ENCODE measurements around the gene POF1B. TPM values are rescaled to one million over a fixed set of nuclear protein-coding genes. Genes with fewer than 3 reads are reported as not detected.

The POF1B gene
- polyA plus RNA-seq, 1 donor from 2014 or later: not detected

DNA sequence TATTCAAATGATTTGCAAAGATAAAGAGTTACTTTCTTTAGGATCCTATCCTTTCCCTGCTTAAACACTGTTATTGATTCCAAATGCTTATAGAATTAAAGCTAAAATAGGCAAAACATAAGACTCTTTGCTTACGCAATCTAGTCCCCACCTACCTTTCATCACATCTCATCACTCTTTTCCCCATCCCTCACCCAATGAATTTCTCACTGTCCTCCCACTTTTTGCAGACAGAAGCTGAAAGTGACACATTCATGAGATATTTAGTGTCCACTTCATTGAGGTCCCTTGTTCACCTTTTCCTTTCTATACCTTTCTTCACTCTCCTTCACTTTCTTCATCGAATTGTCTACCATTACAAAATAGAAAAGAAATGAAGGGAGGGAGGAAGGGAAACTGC lies 136.3 kb downstream of the POF1B start:
- Histone ChIP-seq H3K4me3 (ENCODE audit: low read length) (peak overlapping the region; percentile 79), H3K79me2 (replicated peaks; ENCODE audit: insufficient read depth, low read length) (peaks cover 26% of the 10 kb centered on the region), H3F3A (ENCODE audit: insufficient read depth, low read length, poor library complexity, severe bottlenecking) (no peaks in the 10 kb centered on the region), H3K36me3 (ENCODE audit: insufficient read depth, low read length) (no peaks in the 10 kb centered on the region), H3K9me2 (ENCODE audit: insufficient read depth, low read length) (no peaks in the 10 kb centered on the region), H2AFZ (ENCODE audit: low read depth, low read length) (peak overlapping the region; percentile 76), H4K20me1 (ENCODE audit: insufficient read depth) (peaks cover 3% of the 10 kb centered on the region), H3K27me3 (ENCODE audit: insufficient read depth, low read depth, low read length) (no peaks in the 10 kb centered on the region), H3K27ac (ENCODE audit: low read length) (peak overlapping the region; percentile 75), H3K9ac (ENCODE audit: low read length) (peak overlapping the region; percentile 67), H3K4me2 (ENCODE audit: low read length) (peak overlapping the region; percentile 55), H3K9me3 (ENCODE audit: low read length) (no peaks in the 10 kb centered on the region)
- TF ChIP-seq EZH2 (IDR thresholded peaks at IDR 0.05; ENCODE audit: borderline replicate concordance, insufficient read depth, low read length, poor library complexity, severe bottlenecking) (no peak), POLR2AphosphoS5 (IDR thresholded peaks at IDR 0.05) (no peak), MXI1 (conservative IDR thresholded peaks at IDR 0.05; ENCODE audit: poor library complexity, severe bottlenecking) (no peak), TAF1 (IDR thresholded peaks at IDR 0.05; ENCODE audit: low read depth) (no peak), RAD21 (conservative IDR thresholded peaks at IDR 0.05) (no peak), EP300 (conservative IDR thresholded peaks at IDR 0.05; ENCODE audit: poor library complexity, severe bottlenecking) (no peak), SMC3 (conservative IDR thresholded peaks at IDR 0.05; ENCODE audit: poor library complexity) (no peak)
- TF ChIP-seq, protein P1, sequence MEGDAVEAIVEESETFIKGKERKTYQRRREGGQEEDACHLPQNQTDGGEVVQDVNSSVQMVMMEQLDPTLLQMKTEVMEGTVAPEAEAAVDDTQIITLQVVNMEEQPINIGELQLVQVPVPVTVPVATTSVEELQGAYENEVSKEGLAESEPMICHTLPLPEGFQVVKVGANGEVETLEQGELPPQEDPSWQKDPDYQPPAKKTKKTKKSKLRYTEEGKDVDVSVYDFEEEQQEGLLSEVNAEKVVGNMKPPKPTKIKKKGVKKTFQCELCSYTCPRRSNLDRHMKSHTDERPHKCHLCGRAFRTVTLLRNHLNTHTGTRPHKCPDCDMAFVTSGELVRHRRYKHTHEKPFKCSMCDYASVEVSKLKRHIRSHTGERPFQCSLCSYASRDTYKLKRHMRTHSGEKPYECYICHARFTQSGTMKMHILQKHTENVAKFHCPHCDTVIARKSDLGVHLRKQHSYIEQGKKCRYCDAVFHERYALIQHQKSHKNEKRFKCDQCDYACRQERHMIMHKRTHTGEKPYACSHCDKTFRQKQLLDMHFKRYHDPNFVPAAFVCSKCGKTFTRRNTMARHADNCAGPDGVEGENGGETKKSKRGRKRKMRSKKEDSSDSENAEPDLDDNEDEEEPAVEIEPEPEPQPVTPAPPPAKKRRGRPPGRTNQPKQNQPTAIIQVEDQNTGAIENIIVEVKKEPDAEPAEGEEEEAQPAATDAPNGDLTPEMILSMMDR (IDR thresholded peaks at IDR 0.05; ENCODE audit: poor library complexity, severe bottlenecking): no peak
- TF ChIP-seq, protein P2, sequence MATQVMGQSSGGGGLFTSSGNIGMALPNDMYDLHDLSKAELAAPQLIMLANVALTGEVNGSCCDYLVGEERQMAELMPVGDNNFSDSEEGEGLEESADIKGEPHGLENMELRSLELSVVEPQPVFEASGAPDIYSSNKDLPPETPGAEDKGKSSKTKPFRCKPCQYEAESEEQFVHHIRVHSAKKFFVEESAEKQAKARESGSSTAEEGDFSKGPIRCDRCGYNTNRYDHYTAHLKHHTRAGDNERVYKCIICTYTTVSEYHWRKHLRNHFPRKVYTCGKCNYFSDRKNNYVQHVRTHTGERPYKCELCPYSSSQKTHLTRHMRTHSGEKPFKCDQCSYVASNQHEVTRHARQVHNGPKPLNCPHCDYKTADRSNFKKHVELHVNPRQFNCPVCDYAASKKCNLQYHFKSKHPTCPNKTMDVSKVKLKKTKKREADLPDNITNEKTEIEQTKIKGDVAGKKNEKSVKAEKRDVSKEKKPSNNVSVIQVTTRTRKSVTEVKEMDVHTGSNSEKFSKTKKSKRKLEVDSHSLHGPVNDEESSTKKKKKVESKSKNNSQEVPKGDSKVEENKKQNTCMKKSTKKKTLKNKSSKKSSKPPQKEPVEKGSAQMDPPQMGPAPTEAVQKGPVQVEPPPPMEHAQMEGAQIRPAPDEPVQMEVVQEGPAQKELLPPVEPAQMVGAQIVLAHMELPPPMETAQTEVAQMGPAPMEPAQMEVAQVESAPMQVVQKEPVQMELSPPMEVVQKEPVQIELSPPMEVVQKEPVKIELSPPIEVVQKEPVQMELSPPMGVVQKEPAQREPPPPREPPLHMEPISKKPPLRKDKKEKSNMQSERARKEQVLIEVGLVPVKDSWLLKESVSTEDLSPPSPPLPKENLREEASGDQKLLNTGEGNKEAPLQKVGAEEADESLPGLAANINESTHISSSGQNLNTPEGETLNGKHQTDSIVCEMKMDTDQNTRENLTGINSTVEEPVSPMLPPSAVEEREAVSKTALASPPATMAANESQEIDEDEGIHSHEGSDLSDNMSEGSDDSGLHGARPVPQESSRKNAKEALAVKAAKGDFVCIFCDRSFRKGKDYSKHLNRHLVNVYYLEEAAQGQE (IDR thresholded peaks at IDR 0.05; ENCODE audit: borderline replicate concordance): no peak

Other genes with a start within 250 kb of the POF1B start
- gene SATL1, start 135.9 kb downstream of the POF1B start, polyA plus RNA-seq: 2.6 TPM in 2 replicates
- 301 and 321 TPM in 2 replicates for gene ZNF711, start 135.7 kb downstream of the POF1B start, polyA plus RNA-seq

Data from neural cell (in vitro differentiated cells).